Measurements from ENCODE around the gene GLI1.

DNA sequence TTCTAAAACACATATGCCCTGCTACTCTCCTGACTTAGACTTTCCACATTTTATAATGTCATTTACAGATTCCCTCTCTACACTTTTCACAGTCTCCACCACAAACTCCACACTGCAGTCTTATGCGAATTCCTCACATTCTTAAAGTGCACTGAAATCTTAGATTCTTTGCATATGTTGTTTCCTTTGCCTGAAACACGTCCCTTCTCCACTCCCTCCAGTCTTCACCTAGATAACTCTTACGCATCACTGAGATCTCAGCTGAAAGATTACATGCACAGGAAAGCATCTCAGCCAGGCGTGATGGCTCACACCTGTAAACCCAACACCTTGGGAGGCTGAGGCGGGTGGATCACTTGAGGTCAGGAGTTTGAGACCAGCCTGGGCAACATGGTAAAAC, 23.9 kb downstream of the GLI1 start:
- TF ChIP-seq, protein P1, sequence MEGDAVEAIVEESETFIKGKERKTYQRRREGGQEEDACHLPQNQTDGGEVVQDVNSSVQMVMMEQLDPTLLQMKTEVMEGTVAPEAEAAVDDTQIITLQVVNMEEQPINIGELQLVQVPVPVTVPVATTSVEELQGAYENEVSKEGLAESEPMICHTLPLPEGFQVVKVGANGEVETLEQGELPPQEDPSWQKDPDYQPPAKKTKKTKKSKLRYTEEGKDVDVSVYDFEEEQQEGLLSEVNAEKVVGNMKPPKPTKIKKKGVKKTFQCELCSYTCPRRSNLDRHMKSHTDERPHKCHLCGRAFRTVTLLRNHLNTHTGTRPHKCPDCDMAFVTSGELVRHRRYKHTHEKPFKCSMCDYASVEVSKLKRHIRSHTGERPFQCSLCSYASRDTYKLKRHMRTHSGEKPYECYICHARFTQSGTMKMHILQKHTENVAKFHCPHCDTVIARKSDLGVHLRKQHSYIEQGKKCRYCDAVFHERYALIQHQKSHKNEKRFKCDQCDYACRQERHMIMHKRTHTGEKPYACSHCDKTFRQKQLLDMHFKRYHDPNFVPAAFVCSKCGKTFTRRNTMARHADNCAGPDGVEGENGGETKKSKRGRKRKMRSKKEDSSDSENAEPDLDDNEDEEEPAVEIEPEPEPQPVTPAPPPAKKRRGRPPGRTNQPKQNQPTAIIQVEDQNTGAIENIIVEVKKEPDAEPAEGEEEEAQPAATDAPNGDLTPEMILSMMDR (IDR thresholded peaks at IDR 0.05) = no peak
- no peak for TF ChIP-seq POLR2A (IDR thresholded peaks at IDR 0.05)

Data from prostate gland (tissue), 2 donors.